Ramos (cell line): ENCODE results near the gene INO80D.
"Not testable (repeated sequence)": the region's sequence is repeated elsewhere in the genome, so short reads cannot be mapped to it uniquely, and the experiment has no call there.

Experiments
- in situ Hi-C: fragments of 300-500 bp; cut with MboI; formaldehyde crosslinking; loops from one replicate; pipeline ENCODE4 v1.14.3; 2022; ENCODE audit warnings: low sequenced_read_pairs; ENCODE audit not compliant: unreplicated experiment

The INO80D gene

GRCh38 chr2:205984381-205984780 lies 101.6 kb downstream of the INO80D start:
- in situ Hi-C loops: no loop called here

- in situ Hi-C loops: no loop called here
These were observed 103.1 kb downstream of the INO80D start for GRCh38 chr2:205982776-205983327.

GRCh38 chr2:205978728-205979127 lies 107.2 kb downstream of the INO80D start:
- in situ Hi-C loops: not testable (repeated sequence)

GRCh38 chr2:205977699-205978098 lies 108.3 kb downstream of the INO80D start:
- in situ Hi-C loops: not testable (repeated sequence)

GRCh38 chr2:205976934-205977659 lies 108.9 kb downstream of the INO80D start:
- in situ Hi-C loops: not testable (repeated sequence)

GRCh38 chr2:205976120-205976814 lies 109.7 kb downstream of the INO80D start:
- in situ Hi-C loops: no loop called here

GRCh38 chr2:205975082-205975949 lies 110.7 kb downstream of the INO80D start:
- in situ Hi-C loops: no loop called here

GRCh38 chr2:205972113-205972512 lies 113.9 kb downstream of the INO80D start:
- in situ Hi-C loops: no loop called here

- in situ Hi-C loops: no loop called here
These were observed 115.6 kb downstream of the INO80D start for GRCh38 chr2:205970348-205970747.

- in situ Hi-C loops: no loop called here
These were observed 116.4 kb downstream of the INO80D start for GRCh38 chr2:205969584-205969983.

- in situ Hi-C loops: no loop called here
These were observed 118.4 kb downstream of the INO80D start for GRCh38 chr2:205967391-205968075.

- in situ Hi-C loops: no loop called here
These were observed 120.3 kb downstream of the INO80D start for GRCh38 chr2:205965707-205966106.

- in situ Hi-C loops: no loop called here
These were observed 121.7 kb downstream of the INO80D start for GRCh38 chr2:205964111-205964761.

- in situ Hi-C loops: no loop called here
These were observed 126.5 kb downstream of the INO80D start for GRCh38 chr2:205959521-205959920.

GRCh38 chr2:205957452-205958154 lies 128.4 kb downstream of the INO80D start:
- in situ Hi-C loops: no loop called here

GRCh38 chr2:205954707-205955106 lies 131.3 kb downstream of the INO80D start:
- in situ Hi-C loops: no loop called here

GRCh38 chr2:205952282-205952681 lies 133.7 kb downstream of the INO80D start:
- in situ Hi-C loops: no loop called here

- in situ Hi-C loops: no loop called here
These were observed 137.1 kb downstream of the INO80D start for GRCh38 chr2:205948883-205949282.

GRCh38 chr2:205948496-205948837 lies 137.5 kb downstream of the INO80D start:
- in situ Hi-C loops: no loop called here
